ENCODE results near the gene EVI2A.

DNA sequence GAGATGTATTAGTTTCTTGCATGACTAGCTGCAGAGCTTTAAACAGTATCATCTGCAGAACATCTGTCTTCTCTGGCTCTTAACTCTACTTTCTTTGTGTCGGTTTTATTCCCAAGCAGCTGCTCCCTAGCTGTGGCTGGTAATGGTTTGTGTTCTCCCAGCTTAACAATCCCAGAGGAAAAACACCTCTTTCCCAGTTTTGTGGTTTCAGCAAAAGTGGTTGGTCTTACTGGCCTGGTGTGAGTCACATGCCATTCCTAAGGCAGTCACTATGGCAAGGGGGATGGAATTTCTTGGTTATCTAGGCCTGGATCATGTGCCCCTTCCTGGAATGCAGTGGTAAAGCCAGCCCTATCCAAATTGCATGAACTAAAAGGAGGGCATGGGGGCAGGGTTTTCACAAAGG lies 51.8 kb downstream of the EVI2A start:
- TF ChIP-seq CTCF (IDR thresholded peaks at IDR 0.05; ENCODE audit: insufficient read depth, low read length, poor library complexity, severe bottlenecking): no peak
- TF ChIP-seq EZH2phosphoT487 (conservative IDR thresholded peaks at IDR 0.05; ENCODE audit: low read length): no peak

Measured in SU-DHL-6 (cell line).